ENCODE data around the gene TRIM59. TPM values are rescaled to one million over a fixed set of nuclear protein-coding genes. Genes with fewer than 3 reads are reported as not detected.
A peak's percentile ranks its signal among the peaks of the same experiment; 100 is the strongest.

TRIM59 gene
- total and polyA plus RNA-seq, 9 of the 15 experiments (the other 6 are each of a cell fraction or from before 2014, with no cell fraction given), result 16.8 to 101 (median 34.8) TPM

DNA sequence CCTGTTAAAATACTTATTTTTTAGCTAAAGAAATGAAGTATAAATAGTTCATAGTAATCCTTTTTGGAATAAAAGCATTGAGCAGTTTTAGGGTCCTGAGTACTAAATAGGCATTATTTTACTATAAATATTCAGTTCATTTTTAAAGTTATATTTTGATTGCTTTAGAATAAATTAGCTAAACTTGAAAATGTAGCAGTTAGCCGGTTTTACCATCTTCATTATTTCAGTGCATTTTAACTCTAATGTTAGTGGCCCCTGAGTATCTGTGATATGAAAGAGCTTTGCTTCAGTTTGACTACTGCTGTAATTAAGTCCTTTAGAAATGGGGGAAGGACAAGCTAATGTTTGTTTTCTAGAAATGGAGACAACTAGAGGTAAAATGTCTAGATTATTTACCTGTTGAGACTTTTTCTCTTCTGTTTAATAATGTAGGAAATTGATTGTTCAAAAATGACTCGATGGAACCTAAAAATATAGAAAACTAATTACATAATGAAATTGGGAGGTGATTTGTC lies 46.5 kb downstream of the TRIM59 start:
- peaks cover 30% of the 10 kb centered on the region for H4K20me1 ChIP-seq (replicated peaks; ENCODE audit: control insufficient read depth, insufficient read depth, low read length)
- H3K9me3 ChIP-seq (replicated peaks; ENCODE audit: control insufficient read depth, insufficient read depth, low read depth, low read length), result no peaks in the 10 kb centered on the region
- in situ Hi-C loops (cut with MboI), result no loop called here
- peaks cover 72% of the 10 kb centered on the region for H3K36me3 ChIP-seq (ENCODE audit: control insufficient read depth, insufficient read depth, low read length)
- WGBS (ENCODE audit: insufficient coverage, low coverage, missing lambda C conversion rate), result 5% methylated on average over 2 of the region's 2 CpGs
- no peak for FAIRE-seq
- no peak for ATAC-seq
- peak overlapping the region in 1 of 2 experiments; percentile 98; a peak in 2 of 4 replicates for H3K9ac ChIP-seq (ENCODE audit: insufficient read depth in 1 of 2, low read depth in 2 of 2, low read length in 2 of 2)
- H3K27me3 ChIP-seq (ENCODE audit: control insufficient read depth in 2 of 2, insufficient read depth in 2 of 2, low read length in 2 of 2), result no peaks in the 10 kb centered on the region
- intact Hi-C loops (cut with micrococcal nuclease), result loop anchor here (5.0 kb wide), 2 partner anchors 71 to 176 kb away; partner anchors contain the start of gene C3orf80
- peak overlapping the region; percentile 71 for H3K4me3 ChIP-seq
- H3K4me1 ChIP-seq (replicated peaks in 1 of 2; ENCODE audit: control insufficient read depth in 2 of 2, insufficient read depth in 2 of 2, low read length in 2 of 2), result peaks cover 0 to 5% of the 10 kb centered on the region in 2 experiments; a peak in 3 of 5 replicates
- H2AFZ ChIP-seq (ENCODE audit: low read depth, low read length), result no peak overlapping the region
- no peaks in the 10 kb centered on the region for H3K9me1 ChIP-seq (ENCODE audit: control insufficient read depth, insufficient read depth, low read length)
- H3K79me2 ChIP-seq (ENCODE audit: control insufficient read depth, insufficient read depth, low read length), result peaks cover 95% of the 10 kb centered on the region
- peak overlapping the region; percentile 95 for H3K4me2 ChIP-seq (ENCODE audit: insufficient read depth, low read length)
- POLR2A ChIA-PET, result interaction anchor here (0.5 to 2.9 kb wide), 4 partner anchors 8 to 240 kb away, joined by 3 to 23 read pairs (median 4); no protein-coding TSS in a partner anchor
- no TSS peak for BruUV-seq (replicated peaks)
- CTCF ChIA-PET (ENCODE audit: low intra/inter-chr PET ratio), result no interaction called here
- TF ChIP-seq, protein P1, sequence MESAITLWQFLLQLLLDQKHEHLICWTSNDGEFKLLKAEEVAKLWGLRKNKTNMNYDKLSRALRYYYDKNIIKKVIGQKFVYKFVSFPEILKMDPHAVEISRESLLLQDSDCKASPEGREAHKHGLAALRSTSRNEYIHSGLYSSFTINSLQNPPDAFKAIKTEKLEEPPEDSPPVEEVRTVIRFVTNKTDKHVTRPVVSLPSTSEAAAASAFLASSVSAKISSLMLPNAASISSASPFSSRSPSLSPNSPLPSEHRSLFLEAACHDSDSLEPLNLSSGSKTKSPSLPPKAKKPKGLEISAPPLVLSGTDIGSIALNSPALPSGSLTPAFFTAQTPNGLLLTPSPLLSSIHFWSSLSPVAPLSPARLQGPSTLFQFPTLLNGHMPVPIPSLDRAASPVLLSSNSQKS (CRISPR knock-in tag; IDR thresholded peaks at IDR 0.05), result no peak
- no peak for TF ChIP-seq ETV1 (tag; conservative IDR thresholded peaks at IDR 0.05; ENCODE audit: low read depth)
- TF ChIP-seq HNRNPH1 (optimal IDR thresholded peaks at IDR 0.05; ENCODE audit: low read depth, low read length), result no peak
- no peak for DNase-seq (ENCODE audit: extremely low read depth in 1 of 4, low spot score in 3 of 4)
- peak overlapping the region; percentile 31; the same call in 2 of the 3 replicates for H3K27ac ChIP-seq (ENCODE audit: extremely low read depth, low read depth, low read length)
